HG03025 (cell line): ENCODE results near the gene MYBL2.

Experiments
- ATAC-seq: cut with Tn5 transposase; IDR thresholded peaks from one replicate; pipeline ENCODE4 v1.9.1; 2021; ENCODE audit warnings: mild to moderate bottlenecking, moderate library complexity; ENCODE audit not compliant: unreplicated experiment, low FRiP score

The MYBL2 gene

GRCh38 chr20:43681468-43681942 is 14.6 kb downstream of the MYBL2 start:
- ATAC-seq, result no peak

GRCh38 chr20:43681991-43682410 is 15.1 kb downstream of the MYBL2 start:
- ATAC-seq, result peak; percentile 87

- ATAC-seq, result peak; percentile 38
Observed at GRCh38 chr20:43682446-43682845, 15.5 kb downstream of the MYBL2 start.

GRCh38 chr20:43686820-43687219 is 19.9 kb downstream of the MYBL2 start:
- ATAC-seq, result no peak

- ATAC-seq, result no peak
Observed at GRCh38 chr20:43689165-43689564, 22.3 kb downstream of the MYBL2 start.

GRCh38 chr20:43690943-43691598 is 24.2 kb downstream of the MYBL2 start:
- ATAC-seq, result no peak

- ATAC-seq, result no peak
Observed at GRCh38 chr20:43691928-43692524, 25.1 kb downstream of the MYBL2 start.

GRCh38 chr20:43694763-43695162 is 27.8 kb downstream of the MYBL2 start:
- no peak for ATAC-seq

GRCh38 chr20:43695571-43695970 is 28.7 kb downstream of the MYBL2 start:
- no peak for ATAC-seq

GRCh38 chr20:43699941-43700565 is 33.1 kb downstream of the MYBL2 start:
- no peak for ATAC-seq

GRCh38 chr20:43700627-43701026 is 33.7 kb downstream of the MYBL2 start:
- ATAC-seq, result no peak

GRCh38 chr20:43702502-43702901 is 35.6 kb downstream of the MYBL2 start:
- no peak for ATAC-seq

GRCh38 chr20:43710370-43711044 is 43.6 kb downstream of the MYBL2 start:
- peak; percentile 79 for ATAC-seq

- ATAC-seq, result no peak
Observed at GRCh38 chr20:43711098-43711654, 44.3 kb downstream of the MYBL2 start.

GRCh38 chr20:43715044-43715443 is 48.1 kb downstream of the MYBL2 start:
- ATAC-seq, result no peak

GRCh38 chr20:43715511-43715910 is 48.6 kb downstream of the MYBL2 start:
- no peak for ATAC-seq

- no peak for ATAC-seq
Observed at GRCh38 chr20:43716123-43716522, 49.2 kb downstream of the MYBL2 start.

- ATAC-seq, result no peak
Observed at GRCh38 chr20:43716757-43717615, 50.1 kb downstream of the MYBL2 start.

GRCh38 chr20:43717616-43717995 is 50.7 kb downstream of the MYBL2 start:
- ATAC-seq, result no peak

- ATAC-seq, result no peak
Observed at GRCh38 chr20:43720007-43720406, 53.1 kb downstream of the MYBL2 start.
